ENCODE results near the gene UBE2E2.

GRCh38 chr3:23591374-23591773 is 388.2 kb downstream of the UBE2E2 start:
- TF ChIP-seq, protein P1, sequence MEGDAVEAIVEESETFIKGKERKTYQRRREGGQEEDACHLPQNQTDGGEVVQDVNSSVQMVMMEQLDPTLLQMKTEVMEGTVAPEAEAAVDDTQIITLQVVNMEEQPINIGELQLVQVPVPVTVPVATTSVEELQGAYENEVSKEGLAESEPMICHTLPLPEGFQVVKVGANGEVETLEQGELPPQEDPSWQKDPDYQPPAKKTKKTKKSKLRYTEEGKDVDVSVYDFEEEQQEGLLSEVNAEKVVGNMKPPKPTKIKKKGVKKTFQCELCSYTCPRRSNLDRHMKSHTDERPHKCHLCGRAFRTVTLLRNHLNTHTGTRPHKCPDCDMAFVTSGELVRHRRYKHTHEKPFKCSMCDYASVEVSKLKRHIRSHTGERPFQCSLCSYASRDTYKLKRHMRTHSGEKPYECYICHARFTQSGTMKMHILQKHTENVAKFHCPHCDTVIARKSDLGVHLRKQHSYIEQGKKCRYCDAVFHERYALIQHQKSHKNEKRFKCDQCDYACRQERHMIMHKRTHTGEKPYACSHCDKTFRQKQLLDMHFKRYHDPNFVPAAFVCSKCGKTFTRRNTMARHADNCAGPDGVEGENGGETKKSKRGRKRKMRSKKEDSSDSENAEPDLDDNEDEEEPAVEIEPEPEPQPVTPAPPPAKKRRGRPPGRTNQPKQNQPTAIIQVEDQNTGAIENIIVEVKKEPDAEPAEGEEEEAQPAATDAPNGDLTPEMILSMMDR (IDR thresholded peaks at IDR 0.05; ENCODE audit: low read depth, low read length, poor library complexity, severe bottlenecking), result no peak
- TF ChIP-seq EZH2phosphoT487 (IDR thresholded peaks at IDR 0.05; ENCODE audit: borderline replicate concordance, low read length), result no peak
